Endothelial cell of hepatic sinusoid (primary cell): ENCODE results near the gene GYPB.
"Not testable (repeated sequence)": the region's sequence is repeated elsewhere in the genome, so short reads cannot be mapped to it uniquely, and the experiment has no call there.

Source experiments
- in situ Hi-C: cut with HindIII; loops from 2 replicates; pipeline ENCODE4 v1.10.0; 2017; ENCODE audit warnings: low sequenced_read_pairs

The GYPB gene

DNA sequence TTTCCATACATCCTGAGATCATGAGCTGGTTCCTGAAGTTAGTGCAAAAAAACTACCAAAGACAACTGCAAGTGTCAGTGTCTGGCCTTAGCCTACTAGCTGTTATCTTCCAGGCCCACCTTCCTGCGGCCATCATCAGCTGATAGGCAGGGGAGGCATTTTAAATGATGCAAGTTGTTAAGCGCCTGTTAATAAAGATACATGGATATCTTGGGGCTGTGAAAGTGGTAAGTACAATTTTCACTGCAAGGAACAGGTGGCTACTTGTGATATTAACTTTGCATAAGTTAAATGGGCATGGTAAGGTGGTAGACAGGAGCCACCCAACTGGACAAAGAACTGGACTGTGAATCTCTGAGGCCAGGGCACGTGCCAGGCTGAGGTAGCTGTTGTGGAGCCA is at the start of gene GYPB:
Gene GYPB, minus strand, starts transcription at position 104 of the 400 bp plus-strand sequence. Its CDS starts 93 bp downstream, at position 11.
- in situ Hi-C loops, result not testable (repeated sequence)

DNA sequence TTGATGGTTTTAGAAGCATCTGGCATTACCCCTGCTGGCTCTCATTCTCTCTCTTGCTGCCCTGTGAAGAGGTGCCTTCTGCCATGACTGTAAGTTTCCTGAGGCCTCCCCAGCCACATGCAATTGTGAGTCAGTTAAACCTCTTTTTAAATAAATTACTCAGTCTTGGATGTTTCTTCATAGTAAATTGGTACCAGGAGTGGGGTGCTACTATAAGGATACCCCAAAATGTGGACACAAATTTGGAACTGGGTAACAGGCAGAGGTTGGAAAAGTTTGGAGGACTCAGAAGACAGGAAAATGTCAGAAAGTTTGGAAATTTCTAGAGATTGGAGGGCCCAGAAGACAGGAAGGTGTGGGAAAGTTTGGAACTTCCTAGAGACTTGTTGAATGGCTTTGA is 42.4 kb upstream of the GYPB start:
- in situ Hi-C loops, result not testable (repeated sequence)

GRCh38 chr4:144060234-144060859 is 41.2 kb upstream of the GYPB start:
- in situ Hi-C loops, result not testable (repeated sequence)

- in situ Hi-C loops, result no loop called here
These were observed 37.6 kb upstream of the GYPB start for GRCh38 chr4:144056800-144057199.

DNA sequence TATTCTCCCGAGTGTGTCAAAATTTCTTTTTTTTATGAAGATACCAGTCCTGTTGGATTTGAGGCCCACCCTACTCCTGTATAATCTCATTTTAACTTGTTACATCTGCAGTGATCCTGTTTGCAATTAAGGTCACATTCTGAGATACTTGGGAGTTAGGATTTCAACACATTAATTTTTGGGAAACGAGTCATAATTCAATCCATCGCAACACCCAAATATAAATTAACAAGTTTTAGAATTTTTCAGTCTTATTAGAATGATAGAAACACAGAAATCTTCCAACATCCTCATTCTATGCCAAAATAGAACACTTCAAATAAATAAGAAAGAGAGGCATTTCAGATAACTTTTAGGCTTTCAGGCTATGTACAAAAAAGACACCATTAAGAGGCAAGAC is 36.2 kb upstream of the GYPB start:
- in situ Hi-C loops, result not testable (repeated sequence)

- in situ Hi-C loops, result not testable (repeated sequence)
These were observed 32.3 kb upstream of the GYPB start for GRCh38 chr4:144051494-144051893.

DNA sequence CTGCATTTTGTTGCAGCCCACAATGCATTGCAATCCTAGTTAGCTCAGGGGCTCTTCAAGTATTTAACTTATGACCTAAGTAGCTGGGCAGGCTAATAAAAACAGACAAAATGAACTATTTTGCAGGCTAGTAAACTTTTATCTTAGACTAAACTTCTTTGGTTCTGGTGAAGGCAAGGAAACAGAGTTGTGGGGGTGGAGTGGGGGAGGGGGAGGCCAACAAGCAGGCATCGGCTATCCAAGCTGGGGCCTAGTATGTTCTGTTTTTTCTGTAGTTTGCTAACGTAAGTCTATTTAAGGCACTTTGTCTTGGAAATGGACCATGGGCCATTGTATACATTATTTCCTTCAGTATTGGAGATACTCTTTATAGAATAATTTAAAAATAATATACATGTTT is 31.5 kb upstream of the GYPB start:
- in situ Hi-C loops, result not testable (repeated sequence)

DNA sequence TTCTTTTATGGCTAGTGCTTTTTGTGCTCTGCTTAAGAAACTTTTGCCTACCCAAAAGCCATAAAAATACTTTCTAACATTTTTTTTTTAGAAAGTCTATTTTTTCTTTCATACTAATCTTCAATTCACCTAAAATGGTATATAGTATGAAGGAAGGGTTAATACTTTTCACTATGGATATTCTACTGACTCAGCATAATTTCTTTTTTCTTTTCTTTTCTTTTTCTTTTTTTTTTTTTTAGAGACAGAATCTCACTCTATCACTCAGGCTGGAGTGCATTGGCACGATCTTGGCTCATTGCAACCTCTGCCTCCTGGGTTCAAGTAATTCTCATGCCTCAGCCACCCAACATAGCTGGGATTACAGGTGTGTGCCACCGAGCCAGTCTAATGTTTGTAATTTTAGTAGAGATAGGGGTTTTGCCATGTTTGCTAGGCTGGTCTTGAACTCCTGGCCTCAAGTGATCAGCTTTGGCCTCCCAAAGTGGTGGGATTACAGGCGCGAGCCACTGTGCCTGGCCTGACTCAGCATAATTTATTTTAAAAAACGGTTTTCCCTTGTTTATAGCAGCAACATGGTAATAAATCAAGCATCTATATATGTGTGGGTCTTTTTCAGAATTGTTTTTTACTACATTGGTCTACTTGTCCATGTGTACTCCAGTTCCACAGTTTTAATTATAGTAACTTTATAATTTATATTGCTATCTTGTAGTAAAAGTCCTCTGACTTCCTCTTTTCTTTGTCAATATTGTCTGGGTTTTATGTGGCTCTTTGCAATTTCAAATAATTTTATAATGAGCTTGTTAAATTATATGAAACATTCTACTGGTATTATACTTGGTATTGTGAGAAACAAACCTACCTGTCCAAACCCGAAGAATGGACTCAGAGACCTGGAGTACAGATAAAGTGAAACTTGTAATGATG is 30.6 kb upstream of the GYPB start:
- in situ Hi-C loops, result not testable (repeated sequence)

GRCh38 chr4:144044936-144045335 is 25.8 kb upstream of the GYPB start:
- in situ Hi-C loops, result not testable (repeated sequence)

GRCh38 chr4:144032580-144032979 is 13.4 kb upstream of the GYPB start:
- in situ Hi-C loops, result not testable (repeated sequence)

DNA sequence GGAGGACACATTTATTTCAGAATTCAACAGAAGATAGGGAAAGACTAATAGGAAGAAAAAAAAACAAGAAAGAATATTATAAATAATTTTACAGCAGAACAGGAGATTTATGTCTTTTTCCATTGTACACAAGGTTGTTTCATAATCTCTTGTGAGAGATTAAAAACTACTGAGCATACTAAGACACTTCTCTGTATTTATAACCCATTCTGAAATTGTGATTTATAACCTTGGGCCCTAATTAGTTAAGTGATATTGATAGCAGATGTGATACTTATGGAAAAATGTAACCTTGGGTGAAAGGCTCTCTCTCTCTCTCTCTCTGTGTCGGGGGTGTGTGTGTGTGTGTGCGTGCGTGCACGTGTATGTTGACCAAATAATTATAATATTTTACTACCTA is 12.7 kb upstream of the GYPB start:
- in situ Hi-C loops, result not testable (repeated sequence)

- in situ Hi-C loops, result not testable (repeated sequence)
These were observed 12.2 kb upstream of the GYPB start for GRCh38 chr4:144031369-144031768.

DNA sequence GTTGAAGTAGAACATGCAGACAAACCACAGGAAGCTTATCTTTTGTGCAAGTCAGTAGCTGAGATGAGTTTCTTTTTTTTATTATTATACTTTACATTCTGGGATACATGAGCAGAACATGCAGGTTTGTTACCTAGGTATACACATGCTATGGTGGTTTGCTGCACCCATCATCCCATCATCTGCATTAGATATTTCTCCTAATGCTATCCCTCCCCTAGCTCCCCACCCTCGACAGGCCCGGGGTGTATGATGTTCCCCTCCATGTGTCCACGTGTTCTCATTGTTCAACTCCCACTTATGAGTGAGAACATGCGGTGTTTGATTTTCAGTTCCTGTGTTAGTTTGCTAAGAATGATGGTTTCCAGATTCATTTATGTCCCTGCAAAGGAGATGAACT is 11.5 kb upstream of the GYPB start:
- in situ Hi-C loops, result not testable (repeated sequence)

- in situ Hi-C loops, result not testable (repeated sequence)
These were observed 7.5 kb upstream of the GYPB start for GRCh38 chr4:144026682-144027081.

- in situ Hi-C loops, result not testable (repeated sequence)
These were observed 5.3 kb upstream of the GYPB start for GRCh38 chr4:144024399-144025053.

DNA sequence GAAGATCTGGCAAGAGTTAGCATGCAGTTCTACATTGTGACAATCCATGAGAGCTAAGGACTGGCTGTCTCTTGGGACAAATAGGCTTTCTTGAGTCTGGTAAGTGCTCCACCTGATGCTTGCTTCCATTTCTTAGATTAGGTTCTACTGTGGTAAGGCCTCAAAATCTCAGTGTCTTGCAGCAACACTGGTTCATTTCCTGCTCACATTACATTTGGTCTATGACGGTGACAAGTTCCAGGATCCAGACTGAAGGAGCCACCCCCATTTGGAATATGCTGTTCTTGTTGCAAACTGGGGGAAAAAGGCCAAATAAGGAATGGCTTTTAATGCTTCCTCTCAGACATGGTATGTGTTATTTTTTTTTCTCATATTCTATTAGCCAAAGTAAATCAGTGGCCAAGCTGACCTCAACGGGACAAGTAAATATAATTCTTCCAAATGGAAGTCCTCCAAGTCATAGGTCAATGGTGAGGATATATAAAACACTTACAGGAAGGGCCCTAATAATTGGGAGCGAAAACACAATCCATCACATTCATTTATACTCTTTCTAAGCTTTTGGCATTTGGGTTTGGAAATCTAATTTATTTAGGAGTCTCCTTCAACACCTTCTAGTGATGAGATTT is 3.7 kb upstream of the GYPB start:
- in situ Hi-C loops, result not testable (repeated sequence)

DNA sequence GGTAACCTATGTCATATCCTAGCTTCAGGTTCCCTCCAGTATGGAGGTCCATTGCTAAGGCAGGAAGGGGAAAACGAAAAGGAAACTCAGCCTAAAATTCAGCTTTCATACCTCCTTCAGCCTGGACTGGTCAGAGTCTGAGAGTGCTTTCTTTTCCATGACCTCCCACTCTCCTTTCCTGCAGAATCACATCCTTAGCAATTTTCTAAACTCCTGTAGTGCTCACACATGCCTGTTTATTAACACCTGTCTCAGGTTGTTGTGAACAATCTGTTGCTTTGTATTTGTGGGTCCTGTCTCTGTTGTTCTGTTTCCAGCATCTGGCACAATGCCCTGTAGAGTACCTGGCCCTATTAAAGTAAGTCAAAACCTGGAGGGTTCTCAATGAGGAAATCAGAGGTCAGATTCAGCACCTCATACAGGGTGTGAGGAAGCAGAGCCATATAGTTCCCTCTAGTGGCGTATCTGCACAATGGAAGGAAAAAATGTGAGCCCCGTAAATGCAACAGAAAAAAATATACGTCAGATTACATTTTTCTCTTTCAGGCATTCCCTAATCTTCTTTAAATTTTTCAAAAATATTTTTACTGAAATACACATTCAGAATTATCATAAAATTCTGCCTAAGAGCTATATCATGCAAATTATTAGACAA is 2.3 kb upstream of the GYPB start:
- in situ Hi-C loops, result not testable (repeated sequence)

- in situ Hi-C loops, result not testable (repeated sequence)
These were observed 768 bp downstream of the GYPB start for GRCh38 chr4:144018223-144019000.

GRCh38 chr4:144017271-144017670 is 1.9 kb downstream of the GYPB start:
- in situ Hi-C loops, result not testable (repeated sequence)
